Activated naive CD8-positive, alpha-beta T cell treated with anti-CD3 and anti-CD28 coated beads for 36 hours (primary cell): ENCODE results near the gene TRAF7. TPM values are rescaled to one million over a fixed set of nuclear protein-coding genes. Genes with fewer than 3 reads are reported as not detected.

Experiments used
- DNase-seq: peaks from one replicate; pipeline ENCODE4 v3.0.0; 2021
- H3K27ac Mint-ChIP-seq: one replicate; pipeline ENCODE4 v1.8.0; 2022; ENCODE audit warnings: mild to moderate bottlenecking, moderate library complexity, mixed read lengths
- H3K27me3 Mint-ChIP-seq: one replicate; pipeline ENCODE4 v1.8.0; 2022; ENCODE audit warnings: mild to moderate bottlenecking, mixed read lengths
- H3K36me3 Mint-ChIP-seq: one replicate; pipeline ENCODE4 v1.8.0; 2021; ENCODE audit warnings: mild to moderate bottlenecking, mixed read lengths
- H3K4me1 Mint-ChIP-seq: one replicate; pipeline ENCODE4 v1.8.0; 2021; ENCODE audit warnings: mixed read lengths
- H3K4me3 Mint-ChIP-seq: one replicate; pipeline ENCODE4 v1.8.0; 2022; ENCODE audit warnings: mild to moderate bottlenecking, moderate library complexity, mixed read lengths
- H3K9me3 Mint-ChIP-seq: one replicate; pipeline ENCODE4 v1.8.0; 2022; ENCODE audit warnings: mixed read lengths
- total RNA-seq, 2 experiments: library from RNA; stranded (reverse); gene quantifications; one replicate each; pipeline ENCODE4 v1.2.3, GENCODE V29; 2021

The TRAF7 gene
- total RNA-seq, 2 experiments from 2014 or later = 86.4 to 89.2 TPM

DNA sequence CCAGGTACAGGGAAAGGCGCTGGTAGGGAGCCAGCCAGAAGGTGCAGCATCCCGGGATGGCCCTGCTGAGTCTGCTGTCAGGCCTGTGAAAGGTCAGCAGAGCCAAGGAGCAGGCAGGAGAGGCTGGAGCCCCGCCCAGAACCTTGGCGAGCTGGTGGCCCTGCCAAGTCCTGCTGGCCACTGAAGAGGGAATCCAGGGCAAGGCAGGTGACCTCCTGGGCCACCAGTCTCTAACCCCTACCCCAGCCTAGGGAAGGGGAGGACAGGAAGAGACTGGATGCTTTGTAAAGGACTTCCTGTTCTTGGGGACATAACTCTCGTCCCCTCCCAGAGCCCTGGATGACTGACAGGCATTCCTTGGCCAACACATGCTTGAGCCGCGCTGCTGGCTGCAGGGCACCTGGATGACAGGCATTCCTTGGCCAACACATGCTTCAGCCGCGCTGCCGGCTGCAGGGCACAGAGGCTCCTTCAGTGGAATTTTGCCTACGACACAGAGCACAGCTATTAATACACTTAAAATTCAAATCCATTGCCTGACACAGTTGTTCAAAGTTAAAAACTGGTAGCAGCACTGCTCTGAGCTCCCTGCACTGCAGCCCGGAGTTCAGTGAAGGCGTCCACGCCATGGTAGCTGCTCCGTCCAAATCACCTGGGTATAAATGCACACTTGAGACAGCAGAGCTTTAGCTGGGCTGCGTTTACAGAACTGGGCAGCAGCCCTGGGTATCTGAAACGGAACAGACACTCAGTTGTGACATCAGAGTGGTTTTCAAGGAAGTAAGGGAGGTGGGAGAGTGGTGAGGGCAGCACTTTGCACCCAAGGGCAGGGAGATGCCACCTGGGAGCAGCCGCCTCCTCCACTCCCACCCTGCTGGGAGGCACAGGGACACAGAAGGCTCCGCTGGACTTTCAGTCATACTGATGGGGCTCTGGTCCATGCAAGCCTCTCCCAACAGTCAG, 57.1 kb downstream of the TRAF7 start:
- Mint-ChIP-seq H3K9me3 (no peaks in the 10 kb centered on the region), H3K4me1 (peaks cover 23% of the 10 kb centered on the region), H3K4me3 (peak overlapping the region; percentile 86), H3K27me3 (no peaks in the 10 kb centered on the region), H3K27ac (peak overlapping the region; percentile 47), H3K36me3 (peaks cover 21% of the 10 kb centered on the region)
- DNase-seq = no peak

DNA sequence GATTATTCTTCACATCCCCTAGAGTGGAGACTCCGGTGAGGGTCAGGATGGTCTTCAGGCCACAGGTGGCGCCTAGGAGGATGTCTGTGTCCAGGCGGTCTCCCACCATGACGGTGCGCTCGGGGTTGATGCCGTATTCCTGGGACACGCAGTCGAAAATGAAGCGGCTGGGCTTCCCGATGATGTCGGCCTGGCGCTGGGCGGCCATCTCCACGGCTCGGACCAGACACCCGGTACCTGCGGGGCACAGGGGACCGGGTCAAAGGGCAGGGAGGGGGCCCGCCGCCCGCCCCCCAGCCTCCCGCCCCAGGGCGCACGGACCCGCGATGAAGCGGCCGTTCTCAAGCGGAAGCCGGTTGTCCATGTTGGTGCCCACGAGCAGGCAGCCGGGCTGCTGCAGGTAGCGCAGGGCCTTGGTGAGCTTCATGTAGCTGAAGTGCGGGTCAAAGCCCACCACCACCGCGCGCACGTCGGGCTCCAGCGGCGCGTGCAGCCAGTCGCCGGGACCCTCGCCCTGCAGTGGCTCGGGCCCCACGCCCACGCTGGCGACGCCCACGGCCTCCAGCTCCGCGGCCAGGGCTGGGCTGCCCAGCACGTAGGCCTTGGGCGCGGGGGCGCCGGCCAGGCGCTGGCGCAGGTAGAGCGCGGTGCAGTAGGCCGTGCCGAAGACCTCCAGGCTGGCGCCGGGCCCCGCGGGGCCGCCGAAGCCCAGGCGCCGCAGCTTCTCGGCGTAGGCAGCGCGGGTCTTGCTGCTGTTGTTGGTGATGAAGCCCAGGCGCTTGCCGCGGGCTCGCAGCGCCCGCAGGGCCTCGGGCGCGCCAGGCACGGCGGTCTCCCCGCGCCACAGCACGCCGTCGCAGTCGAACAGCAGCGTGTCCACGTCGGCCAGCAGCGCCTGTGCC, 58.5 kb downstream of the TRAF7 start:
- Mint-ChIP-seq H3K27me3 (no peaks in the 10 kb centered on the region), H3K36me3 (peaks cover 20% of the 10 kb centered on the region), H3K9me3 (no peaks in the 10 kb centered on the region), H3K4me1 (peaks cover 22% of the 10 kb centered on the region), H3K4me3 (peak overlapping the region; percentile 86), H3K27ac (peak overlapping the region; percentile 20)
- peak; percentile 38 for DNase-seq

DNA sequence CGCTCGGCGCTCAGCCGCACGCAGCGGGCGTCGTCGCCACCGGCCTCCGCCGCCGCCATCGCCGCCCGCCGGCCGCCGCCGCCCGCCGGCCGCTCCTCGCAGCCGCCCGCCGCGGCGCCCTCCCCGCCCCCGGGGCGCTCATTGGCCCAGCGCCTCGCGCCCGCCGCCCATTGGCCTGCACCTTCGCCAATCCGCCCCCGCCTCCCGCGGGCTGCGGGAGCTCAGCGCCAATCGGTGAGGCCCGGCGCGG, 59.1 kb downstream of the TRAF7 start, which contains the start of gene PGP:
TSS of gene PGP (minus strand) at position 122 of the 250 bp plus-strand sequence. CDS start at position 59, 63 bp downstream.
- H3K4me3 Mint-ChIP-seq = peak within 1 kb of the TSS; percentile 88
- peaks cover 22% of the 10 kb centered on the region for H3K4me1 Mint-ChIP-seq
- H3K36me3 Mint-ChIP-seq = peaks cover 20% of the 10 kb centered on the region
- peak within 1 kb of the TSS; percentile 96 for H3K27ac Mint-ChIP-seq
- DNase-seq = no peak
- no peaks in the 10 kb centered on the region for H3K9me3 Mint-ChIP-seq
- no peaks in the 10 kb centered on the region for H3K27me3 Mint-ChIP-seq

DNA sequence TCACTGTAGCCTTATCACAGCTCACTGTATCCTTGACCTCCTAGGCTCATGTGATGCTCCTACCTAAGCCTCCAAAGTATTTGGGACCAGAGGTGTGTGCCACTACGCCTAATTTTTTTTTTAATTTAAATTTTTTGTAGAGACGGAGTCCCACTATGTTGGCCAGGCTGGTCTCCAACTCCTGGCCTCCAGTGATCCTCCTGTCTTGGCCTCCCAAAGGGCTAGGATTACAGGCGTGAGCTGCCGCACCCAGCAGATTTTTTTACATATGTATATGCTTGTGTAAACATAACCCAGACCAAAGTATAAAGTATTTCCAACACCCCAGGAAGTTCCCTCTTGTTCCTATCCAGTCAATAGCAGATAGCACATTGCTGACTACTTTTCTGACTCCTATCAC, 60.7 kb downstream of the TRAF7 start:
- Mint-ChIP-seq H3K27ac (peak overlapping the region; percentile 96), H3K4me1 (peaks cover 22% of the 10 kb centered on the region), H3K9me3 (no peaks in the 10 kb centered on the region), H3K36me3 (peaks cover 20% of the 10 kb centered on the region), H3K27me3 (no peaks in the 10 kb centered on the region), H3K4me3 (peak overlapping the region; percentile 88)
- no peak for DNase-seq

DNA sequence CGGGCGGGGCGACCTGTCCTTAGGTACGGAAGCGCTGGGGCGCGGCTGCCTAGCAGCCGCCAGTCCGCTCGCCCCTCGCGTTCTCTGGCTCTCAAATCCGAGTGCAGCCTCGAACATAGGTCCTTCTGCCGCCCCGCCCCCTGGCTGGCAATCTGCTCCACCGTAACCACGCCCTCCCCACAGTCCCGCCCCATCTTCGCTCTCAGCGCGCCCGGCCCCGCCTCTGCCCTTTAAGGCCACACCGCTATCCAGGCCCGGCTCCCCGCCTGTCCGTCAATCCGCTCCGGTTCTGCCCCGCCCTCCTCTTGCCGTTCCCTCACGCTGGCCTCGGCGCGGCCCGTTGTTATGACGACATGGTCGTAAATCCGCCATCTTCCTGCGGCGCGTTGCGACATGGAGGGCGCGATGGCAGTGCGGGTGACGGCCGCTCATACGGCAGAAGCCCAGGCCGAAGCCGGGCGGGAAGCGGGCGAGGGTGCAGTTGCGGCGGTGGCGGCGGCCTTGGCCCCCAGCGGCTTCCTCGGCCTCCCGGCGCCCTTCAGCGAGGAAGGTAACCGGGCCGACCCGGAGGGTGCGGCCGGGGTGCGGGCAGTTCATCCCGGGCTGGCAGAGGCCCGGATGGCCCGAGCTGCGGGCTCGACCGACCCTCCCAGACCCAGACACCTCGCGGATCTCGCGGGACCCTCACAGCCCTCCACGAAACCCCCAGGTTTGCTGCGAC, 67.8 kb downstream of the TRAF7 start, which contains the start of gene E4F1:
TSS of gene E4F1 (plus strand) at position 371 of the 721 bp plus-strand sequence. CDS start at position 394, 23 bp downstream.
- peak within 1 kb of the TSS; percentile 79 for H3K27ac Mint-ChIP-seq
- H3K9me3 Mint-ChIP-seq = no peaks in the 10 kb centered on the region
- H3K4me1 Mint-ChIP-seq = peaks cover 9% of the 10 kb centered on the region
- no peaks in the 10 kb centered on the region for H3K27me3 Mint-ChIP-seq
- peaks cover 8% of the 10 kb centered on the region for H3K36me3 Mint-ChIP-seq
- DNase-seq = peak; percentile 100
- H3K4me3 Mint-ChIP-seq = peak within 1 kb of the TSS; percentile 83

DNA sequence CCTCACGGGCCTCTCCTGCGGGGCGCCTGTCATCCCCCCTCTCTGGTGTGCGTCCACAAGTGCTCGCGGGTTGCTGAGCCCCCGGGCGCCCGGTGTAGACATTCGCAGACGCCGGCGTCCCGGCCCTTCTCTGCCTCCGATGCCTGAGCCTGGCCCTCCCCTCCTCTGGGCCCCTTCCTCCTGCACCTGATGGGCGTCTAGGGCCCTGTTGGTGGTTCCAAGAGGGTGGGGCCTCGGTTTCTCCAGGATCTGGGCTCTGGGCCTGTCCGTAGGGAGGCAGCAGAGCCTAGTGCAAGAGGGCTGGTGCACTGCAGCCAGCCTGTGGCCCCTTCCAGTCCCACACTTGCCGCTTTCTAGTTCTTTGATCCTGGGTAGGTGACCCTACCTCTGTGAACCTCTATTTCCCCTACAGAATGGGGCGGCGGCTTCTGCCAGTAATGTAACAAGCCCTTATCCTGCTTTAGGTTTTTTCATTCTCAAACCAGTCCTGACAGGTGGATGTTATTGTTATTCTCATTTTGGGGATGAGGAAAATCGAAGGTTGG, 68.4 kb downstream of the TRAF7 start:
- DNase-seq = peak; percentile 41
- peaks cover 10% of the 10 kb centered on the region for H3K36me3 Mint-ChIP-seq
- H3K4me1 Mint-ChIP-seq = peaks cover 9% of the 10 kb centered on the region
- no peaks in the 10 kb centered on the region for H3K27me3 Mint-ChIP-seq
- H3K9me3 Mint-ChIP-seq = no peaks in the 10 kb centered on the region
- H3K4me3 Mint-ChIP-seq = peak overlapping the region; percentile 83
- H3K27ac Mint-ChIP-seq = peak overlapping the region; percentile 79

DNA sequence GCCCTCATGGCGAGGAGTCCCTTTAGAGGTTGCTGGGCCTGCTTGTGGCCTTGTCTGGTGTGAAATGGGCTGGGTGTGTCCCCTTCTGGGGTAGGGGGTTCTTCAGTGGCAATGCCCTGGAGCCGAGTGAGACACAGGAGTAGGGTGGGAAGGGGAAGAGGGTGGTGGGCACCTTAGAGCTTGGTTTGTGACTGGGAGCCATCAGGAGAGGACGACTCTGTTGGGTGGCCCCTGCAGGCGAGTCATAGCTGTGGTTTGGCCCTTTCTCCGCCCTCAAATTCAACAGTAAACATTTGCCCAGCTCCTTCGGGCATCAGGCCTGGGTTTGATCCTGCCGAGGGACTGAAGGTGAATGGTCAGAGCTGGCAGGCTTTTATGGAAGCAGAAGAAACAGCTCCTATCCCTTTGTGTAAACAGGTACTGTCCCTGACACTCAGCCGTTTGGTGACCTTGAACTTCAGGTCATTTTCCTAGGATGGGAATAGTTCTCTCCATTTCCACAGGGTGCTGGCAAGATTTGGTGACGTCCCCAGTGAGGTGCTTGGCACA, 70.7 kb downstream of the TRAF7 start:
- peaks cover 13% of the 10 kb centered on the region for H3K36me3 Mint-ChIP-seq
- H3K4me1 Mint-ChIP-seq = peaks cover 9% of the 10 kb centered on the region
- DNase-seq = no peak
- H3K27me3 Mint-ChIP-seq = no peaks in the 10 kb centered on the region
- H3K4me3 Mint-ChIP-seq = peak overlapping the region; percentile 4
- no peak overlapping the region for H3K27ac Mint-ChIP-seq
- H3K9me3 Mint-ChIP-seq = no peaks in the 10 kb centered on the region

DNA sequence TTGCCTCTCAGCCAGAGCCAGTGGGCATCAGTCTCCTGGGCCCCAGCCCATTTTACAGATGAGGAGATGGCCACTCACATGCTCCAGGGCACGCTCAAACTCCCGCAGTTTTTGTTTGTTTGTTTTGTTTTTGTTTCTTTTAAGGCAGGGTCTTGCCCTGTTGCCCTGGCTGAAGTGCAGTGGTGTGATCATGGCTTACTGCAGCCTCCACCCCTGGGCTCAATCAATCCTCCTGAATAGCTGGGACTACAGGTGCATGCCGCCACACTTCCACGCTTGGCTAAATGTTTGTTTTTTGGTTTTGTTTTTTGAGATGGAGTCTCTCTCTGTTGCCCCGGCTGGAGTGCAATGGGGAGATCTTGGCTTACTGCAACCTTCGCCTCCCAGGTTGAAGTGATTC, 71.3 kb downstream of the TRAF7 start:
- H3K27ac Mint-ChIP-seq = no peak overlapping the region
- no peaks in the 10 kb centered on the region for H3K27me3 Mint-ChIP-seq
- no peaks in the 10 kb centered on the region for H3K9me3 Mint-ChIP-seq
- H3K4me1 Mint-ChIP-seq = peaks cover 9% of the 10 kb centered on the region
- H3K36me3 Mint-ChIP-seq = peaks cover 16% of the 10 kb centered on the region
- no peak overlapping the region for H3K4me3 Mint-ChIP-seq
- DNase-seq = no peak

Other genes starting within 250 kb of the TRAF7 start
- not detected for gene HS3ST6, start 237.4 kb upstream of the TRAF7 start, total RNA-seq
- gene MSRB1, start 212.6 kb upstream of the TRAF7 start, total RNA-seq = 10 to 100 TPM; 21.3 to 22.4 TPM
- gene RPL3L, start 201.1 kb upstream of the TRAF7 start, total RNA-seq = not detected
- 100 to 1,000 TPM; 138 to 141 TPM for gene NDUFB10, start 196.2 kb upstream of the TRAF7 start, total RNA-seq
- gene RPS2, start 191.0 kb upstream of the TRAF7 start, total RNA-seq = 1,000 to 10,000 TPM; 5,183 to 5,266 TPM
- not detected for gene RNF151, start 188.9 kb upstream of the TRAF7 start, total RNA-seq
- gene TBL3, start 183.7 kb upstream of the TRAF7 start, total RNA-seq = 10 to 100 TPM; 66.3 to 72.6 TPM
- under 1 TPM in 1 of 2 experiments, not detected in 1; 0.35 TPM for gene NOXO1, start 174.3 kb upstream of the TRAF7 start, total RNA-seq
- 10 to 100 TPM; 27.3 to 29.5 TPM for gene GFER, start 171.6 kb upstream of the TRAF7 start, total RNA-seq
- gene SYNGR3, start 165.8 kb upstream of the TRAF7 start, total RNA-seq = 1 to 10 TPM; 2.0 to 3.5 TPM
- gene ZNF598, start 146.0 kb upstream of the TRAF7 start, total RNA-seq = 10 to 100 TPM; 98.3 to 99.8 TPM
- gene NPW, start 136.0 kb upstream of the TRAF7 start, total RNA-seq = 10 to 100 TPM; 29.1 to 34.2 TPM
- gene NHERF2, start 128.9 kb upstream of the TRAF7 start, total RNA-seq = 1 to 10 TPM; 2.4 to 3.7 TPM
- 10 to 100 TPM; 30.6 to 32.0 TPM for gene NTHL1, start 107.9 kb upstream of the TRAF7 start, total RNA-seq
- 10 to 100 TPM; 52.3 to 57.5 TPM for gene TSC2, start 107.8 kb upstream of the TRAF7 start, total RNA-seq
- 10 to 100 TPM; 52.6 to 54.5 TPM for gene PKD1, start 19.9 kb upstream of the TRAF7 start, total RNA-seq
- gene RAB26, start 7.2 kb upstream of the TRAF7 start, total RNA-seq = under 1 TPM; 0.26 to 0.35 TPM
- 1 to 10 TPM; 1.8 to 3.4 TPM for gene CASKIN1, start 40.8 kb downstream of the TRAF7 start, total RNA-seq
- 10 to 100 TPM; 89.5 to 92.3 TPM for gene MLST8, start 49.7 kb downstream of the TRAF7 start, total RNA-seq
- gene BRICD5, start 55.1 kb downstream of the TRAF7 start, total RNA-seq = 1 to 10 TPM; 2.3 to 6.4 TPM
- gene PGP, start 59.1 kb downstream of the TRAF7 start, total RNA-seq = 10 to 100 TPM; 24.2 to 24.5 TPM
- 10 to 100 TPM; 23.0 to 24.1 TPM for gene E4F1, start 67.8 kb downstream of the TRAF7 start, total RNA-seq
- gene DNASE1L2, start 80.7 kb downstream of the TRAF7 start, total RNA-seq = under 1 TPM; 0.87 to 0.92 TPM
- gene ECI1, start 95.8 kb downstream of the TRAF7 start, total RNA-seq = 10 to 100 TPM; 27.5 to 30.0 TPM
- gene RNPS1, start 112.3 kb downstream of the TRAF7 start, total RNA-seq = 100 to 1,000 TPM; 403 to 415 TPM
- gene ABCA3, start 184.9 kb downstream of the TRAF7 start, total RNA-seq = 1 to 10 TPM; 3.5 to 4.0 TPM